Testis (tissue), 5 donors: ENCODE results near the gene CHMP2B. TPM values are rescaled to one million over a fixed set of nuclear protein-coding genes. Genes with fewer than 3 reads are reported as not detected.

ENCODE experiments used
- DNase-seq: peaks from one replicate; pipeline ENCODE4 v3.0.0-alpha.2; 2019
- H3K27ac ChIP-seq, 2 donors: fragments of 200-600 bp; sonication (generic); one replicate each; pipeline ENCODE4 v1.5.1; 2019
- H3K27me3 ChIP-seq: fragments of 200-600 bp; sonication (generic); one replicate; pipeline ENCODE4 v1.5.1; 2019
- H3K36me3 ChIP-seq: fragments of 200-600 bp; sonication (generic); one replicate; pipeline ENCODE4 v1.5.1; 2017; ENCODE audit warnings: low read depth; ENCODE audit errors: missing control alignments
- H3K4me1 ChIP-seq: fragments of 200-600 bp; sonication (generic); one replicate; pipeline ENCODE4 v1.5.1; 2019
- H3K4me3 ChIP-seq, 2 donors: fragments of 200-600 bp; sonication (generic); one replicate each; pipeline ENCODE4 v1.5.1; 2017 to 2019
- H3K9me3 ChIP-seq: fragments of 200-600 bp; sonication (generic); one replicate; pipeline ENCODE4 v1.5.1; 2017
- POLR2A ChIP-seq: fragments of 450-650 bp; IDR thresholded peaks from one replicate; pipeline ENCODE4 v1.6.1; 2017; ENCODE audit warnings: antibody characterized with exemption, mild to moderate bottlenecking, moderate library complexity
- WGBS, 2 donors: methylation state at CpG; one replicate each; pipeline ENCODE4 v1.1.5; 2018; 5-methylcytosine and 5-hydroxymethylcytosine counted together
- intact Hi-C: fragments of 100-400 bp; cut with DNase I; formaldehyde crosslinking; loops from one replicate; pipeline ENCODE4 v1.15.1; 2023; ENCODE audit warnings: low total_unique reads
- long read RNA-seq, 2 donors: transcript quantifications; one replicate each; lab custom pipeline, GENCODE V29; 2026
- polyA plus RNA-seq: library from polyadenylated mRNA; stranded (reverse); fragments of 350-450 nt; fragmentation: Illumina TruSeq; extraction: RNeasy Lipid Tissue Mini Kit (QIAGEN cat#74804); gene quantifications from one replicate; pipeline ENCODE4 v1.2.3, GENCODE V29; 2014; ENCODE audit warnings: low read depth, low replicate concordance; ENCODE audit not compliant: insufficient read depth
- total RNA-seq, 2 donors: library from RNA; depleted of rRNA; stranded (reverse); fragments of >200 nt; gene quantifications; one replicate each; pipeline ENCODE4 v1.2.3, GENCODE V29; 2016
- TF ChIP-seq, protein P1 (sequence below), 3 experiments: fragments of 450-650 bp in 2 of 3; fragments of 200-600 bp in 1 of 3; sonication (generic) in 1 of 3; IDR thresholded peaks; one replicate each; pipeline ENCODE4 v1.5.1; 2016 to 2019; ENCODE audit warnings: antibody characterized with exemption in 3 of 3, mild to moderate bottlenecking in 2 of 3, moderate library complexity in 1 of 3

The CHMP2B gene, protein sequence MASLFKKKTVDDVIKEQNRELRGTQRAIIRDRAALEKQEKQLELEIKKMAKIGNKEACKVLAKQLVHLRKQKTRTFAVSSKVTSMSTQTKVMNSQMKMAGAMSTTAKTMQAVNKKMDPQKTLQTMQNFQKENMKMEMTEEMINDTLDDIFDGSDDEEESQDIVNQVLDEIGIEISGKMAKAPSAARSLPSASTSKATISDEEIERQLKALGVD
- total RNA-seq (10 to 100 TPM; 26.5 to 27.7 TPM), polyA plus RNA-seq (26.5 TPM)
- long read RNA-seq, donor 1, transcript CHMP2B-201 (6 exons, 2,557 nt): major isoform, 33 of 36 reads
- long read RNA-seq, donor 1, partial matches to known transcripts: 0 of 36 reads
- long read RNA-seq, donor 1, other reads (novel, unspliced or antisense): 0 of 36 reads
- long read RNA-seq, donor 2, transcript CHMP2B-201 (6 exons, 2,557 nt): major isoform, 25 of 31 reads
- long read RNA-seq, donor 2, partial matches to known transcripts: 6 of 31 reads
- long read RNA-seq, donor 2, other reads (novel, unspliced or antisense): 0 of 31 reads

DNA sequence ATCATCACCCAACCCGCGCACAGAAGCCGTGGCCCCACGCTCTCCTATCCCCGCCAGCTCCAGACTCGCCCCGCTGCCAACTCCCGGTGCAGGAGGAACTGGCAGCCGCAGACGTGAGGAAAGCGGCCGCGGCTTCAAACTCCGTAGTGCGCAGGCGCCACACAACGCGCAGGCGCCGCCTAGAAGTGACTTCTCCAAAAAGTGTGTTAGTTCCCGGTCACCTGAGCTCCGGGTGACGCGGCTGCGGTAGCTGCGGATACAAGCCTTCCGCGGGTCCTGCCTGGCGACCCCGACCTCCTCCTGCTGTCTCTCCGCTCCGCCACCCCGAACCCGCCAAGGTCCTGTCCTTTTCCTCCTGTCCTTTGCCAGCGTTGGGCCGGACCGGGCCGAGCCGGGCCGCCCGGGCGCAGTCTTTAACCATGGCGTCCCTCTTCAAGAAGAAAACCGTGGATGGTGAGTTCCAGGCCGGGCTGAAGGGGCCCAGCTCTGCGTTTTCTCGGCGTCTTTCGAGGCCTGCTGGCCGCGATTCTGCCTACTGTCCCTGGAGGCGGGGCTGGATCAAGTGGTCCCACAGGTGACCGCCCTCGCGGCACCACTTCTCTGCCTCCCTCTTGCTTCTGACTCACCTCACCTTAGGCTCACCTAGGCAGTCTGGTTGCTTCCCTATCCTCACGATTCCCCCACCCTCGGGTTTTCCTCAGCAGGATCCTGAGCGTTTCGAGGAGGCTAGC, at the start of gene CHMP2B:
TSS of gene CHMP2B (plus strand) at position 206 of the 731 bp plus-strand sequence. CDS start at position 420, 214 bp downstream.
- Histone ChIP-seq H3K36me3 (no peaks in the 10 kb centered on the region), H3K27me3 (no peaks in the 10 kb centered on the region), H3K4me3 (peak within 1 kb of the TSS; percentile 91 to 93), H3K27ac (peak within 1 kb of the TSS; percentile 92 to 93), H3K4me1 (no peaks in the 10 kb centered on the region), H3K9me3 (no peaks in the 10 kb centered on the region)
- intact Hi-C loops: no loop called here
- WGBS, 2 donors: 0% methylated on average over 8 to 59 of the region's 59 CpGs
- peak; percentile 95 for DNase-seq
- peak; percentile 38 for TF ChIP-seq POLR2A
- TF ChIP-seq, protein P1, sequence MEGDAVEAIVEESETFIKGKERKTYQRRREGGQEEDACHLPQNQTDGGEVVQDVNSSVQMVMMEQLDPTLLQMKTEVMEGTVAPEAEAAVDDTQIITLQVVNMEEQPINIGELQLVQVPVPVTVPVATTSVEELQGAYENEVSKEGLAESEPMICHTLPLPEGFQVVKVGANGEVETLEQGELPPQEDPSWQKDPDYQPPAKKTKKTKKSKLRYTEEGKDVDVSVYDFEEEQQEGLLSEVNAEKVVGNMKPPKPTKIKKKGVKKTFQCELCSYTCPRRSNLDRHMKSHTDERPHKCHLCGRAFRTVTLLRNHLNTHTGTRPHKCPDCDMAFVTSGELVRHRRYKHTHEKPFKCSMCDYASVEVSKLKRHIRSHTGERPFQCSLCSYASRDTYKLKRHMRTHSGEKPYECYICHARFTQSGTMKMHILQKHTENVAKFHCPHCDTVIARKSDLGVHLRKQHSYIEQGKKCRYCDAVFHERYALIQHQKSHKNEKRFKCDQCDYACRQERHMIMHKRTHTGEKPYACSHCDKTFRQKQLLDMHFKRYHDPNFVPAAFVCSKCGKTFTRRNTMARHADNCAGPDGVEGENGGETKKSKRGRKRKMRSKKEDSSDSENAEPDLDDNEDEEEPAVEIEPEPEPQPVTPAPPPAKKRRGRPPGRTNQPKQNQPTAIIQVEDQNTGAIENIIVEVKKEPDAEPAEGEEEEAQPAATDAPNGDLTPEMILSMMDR (IDR thresholded peaks at IDR 0.05): peak in 1 of 3 experiments; percentile 11

DNA sequence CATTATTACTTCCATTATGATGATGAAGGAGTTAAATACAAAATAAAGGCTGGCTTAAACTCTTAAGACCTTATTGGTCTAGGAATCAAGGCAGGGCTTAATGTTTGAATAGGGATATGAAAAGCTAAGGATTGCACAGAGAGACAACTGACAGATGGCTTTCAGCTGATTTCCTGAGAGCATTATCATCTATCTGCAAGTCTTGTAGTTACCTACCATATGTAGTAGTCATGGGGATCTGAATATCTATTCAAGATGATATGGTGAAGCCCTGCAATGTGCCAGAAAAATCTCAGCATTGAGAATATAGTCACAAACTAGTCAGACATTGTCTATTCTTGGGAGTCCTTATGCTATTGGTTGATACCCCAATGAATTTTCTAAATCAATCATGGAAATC, 47.5 kb upstream of the CHMP2B start:
- intact Hi-C loops: no loop called here
- no peak for DNase-seq

DNA sequence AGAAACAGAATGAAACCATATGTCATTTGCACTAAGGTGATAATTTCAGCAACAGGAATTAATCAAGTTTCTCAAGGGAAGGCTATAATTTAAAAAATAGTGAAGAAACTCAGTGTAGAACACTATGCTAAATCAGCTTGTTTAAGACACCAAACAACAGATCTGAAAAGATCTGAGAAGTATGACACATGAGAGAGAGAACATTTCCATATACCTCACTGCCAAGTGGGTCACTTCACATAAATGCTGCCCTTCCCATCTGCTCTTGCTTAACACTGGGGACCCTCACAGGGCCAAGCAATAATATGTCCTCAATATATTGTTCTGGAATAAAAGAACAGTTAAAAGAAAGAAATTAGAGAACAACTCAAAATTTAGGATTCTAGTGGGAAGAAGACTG, 45.6 kb upstream of the CHMP2B start:
- no peak overlapping the region for H3K4me3 ChIP-seq
- H3K36me3 ChIP-seq: no peaks in the 10 kb centered on the region
- H3K9me3 ChIP-seq: no peaks in the 10 kb centered on the region
- TF ChIP-seq, protein P1 (IDR thresholded peaks at IDR 0.05): no peak
- TF ChIP-seq POLR2A: no peak
- H3K27me3 ChIP-seq: no peaks in the 10 kb centered on the region
- DNase-seq: no peak
- intact Hi-C loops: no loop called here
- no peaks in the 10 kb centered on the region for H3K4me1 ChIP-seq
- no peak overlapping the region for H3K27ac ChIP-seq

More for the DNA sequence above, 47.5 kb upstream of the CHMP2B start:
- Histone ChIP-seq H3K9me3 (no peaks in the 10 kb centered on the region), H3K4me3 (no peak overlapping the region), H3K27ac (no peak overlapping the region), H3K36me3 (no peaks in the 10 kb centered on the region), H3K4me1 (no peaks in the 10 kb centered on the region), H3K27me3 (no peaks in the 10 kb centered on the region)
- TF ChIP-seq POLR2A: no peak
- TF ChIP-seq, protein P1 (IDR thresholded peaks at IDR 0.05): no peak

DNA sequence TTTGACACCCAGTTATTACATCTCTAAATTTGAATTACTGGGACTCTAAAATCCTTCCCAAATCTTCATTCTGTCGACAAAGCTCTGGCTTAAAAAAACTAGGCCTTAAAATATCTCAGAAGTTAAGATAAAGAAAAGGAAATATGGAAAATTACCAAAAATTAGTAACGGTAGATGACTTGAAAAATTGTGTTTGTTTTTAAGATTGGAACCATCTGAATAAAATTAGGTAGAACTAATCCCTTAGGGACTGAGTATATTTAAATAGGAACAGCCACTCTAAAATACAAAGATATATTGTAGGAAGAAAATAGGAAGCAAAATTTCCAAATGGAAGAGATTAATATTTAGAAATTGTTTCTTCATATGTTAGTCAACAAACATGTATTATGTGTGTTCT, 45.1 kb upstream of the CHMP2B start:
- Histone ChIP-seq H3K36me3 (no peaks in the 10 kb centered on the region), H3K4me1 (no peaks in the 10 kb centered on the region), H3K9me3 (no peaks in the 10 kb centered on the region), H3K27me3 (no peaks in the 10 kb centered on the region), H3K4me3 (no peak overlapping the region), H3K27ac (no peak overlapping the region)
- TF ChIP-seq, protein P1 (IDR thresholded peaks at IDR 0.05): no peak
- TF ChIP-seq POLR2A: no peak
- intact Hi-C loops: no loop called here
- WGBS, 2 donors: 45 to 49% methylated on average over 2 of the region's 2 CpGs
- no peak for DNase-seq
